SU-DHL-6 (cell line): ENCODE data around the gene ABCF1.

Source experiments
- EZH2phosphoT487 ChIP-seq: fragments of 200-600 bp; sonication (generic), shearing (Covaris generic); conservative IDR thresholded peaks from 2 replicates; pipeline ENCODE4 v1.6.1; 2018; ENCODE audit warnings: mild to moderate bottlenecking, antibody characterized with exemption, low read length, moderate library complexity, mixed read lengths
- TF ChIP-seq, protein P1 (sequence below): fragments of 200-600 bp; sonication (generic); IDR thresholded peaks from one replicate; pipeline ENCODE4 v1.5.1; 2017; ENCODE audit warnings: antibody characterized with exemption, mild to moderate bottlenecking, low read length, moderate library complexity; ENCODE audit not compliant: insufficient read depth, poor library complexity, severe bottlenecking

DNA sequence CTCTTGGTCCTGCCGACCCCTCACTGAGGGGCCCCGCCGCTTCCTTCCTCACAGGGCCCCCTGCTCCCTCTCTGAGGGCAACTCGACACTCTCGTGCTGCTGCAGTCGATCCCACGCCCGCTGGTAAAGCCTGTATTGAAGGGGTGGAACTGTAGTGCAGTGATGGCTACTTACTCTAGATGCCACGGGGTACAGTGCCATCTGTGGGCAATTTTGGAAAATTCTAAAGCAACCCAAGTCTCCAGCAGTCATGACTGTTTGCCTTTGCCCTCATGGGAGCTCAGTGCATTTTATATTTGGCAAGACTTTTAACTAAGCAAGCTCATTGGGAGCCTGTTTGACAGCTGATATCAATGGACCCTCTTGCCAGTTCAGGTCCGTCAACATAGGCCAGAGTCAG is 69.2 kb downstream of the ABCF1 start:
- TF ChIP-seq, protein P1, sequence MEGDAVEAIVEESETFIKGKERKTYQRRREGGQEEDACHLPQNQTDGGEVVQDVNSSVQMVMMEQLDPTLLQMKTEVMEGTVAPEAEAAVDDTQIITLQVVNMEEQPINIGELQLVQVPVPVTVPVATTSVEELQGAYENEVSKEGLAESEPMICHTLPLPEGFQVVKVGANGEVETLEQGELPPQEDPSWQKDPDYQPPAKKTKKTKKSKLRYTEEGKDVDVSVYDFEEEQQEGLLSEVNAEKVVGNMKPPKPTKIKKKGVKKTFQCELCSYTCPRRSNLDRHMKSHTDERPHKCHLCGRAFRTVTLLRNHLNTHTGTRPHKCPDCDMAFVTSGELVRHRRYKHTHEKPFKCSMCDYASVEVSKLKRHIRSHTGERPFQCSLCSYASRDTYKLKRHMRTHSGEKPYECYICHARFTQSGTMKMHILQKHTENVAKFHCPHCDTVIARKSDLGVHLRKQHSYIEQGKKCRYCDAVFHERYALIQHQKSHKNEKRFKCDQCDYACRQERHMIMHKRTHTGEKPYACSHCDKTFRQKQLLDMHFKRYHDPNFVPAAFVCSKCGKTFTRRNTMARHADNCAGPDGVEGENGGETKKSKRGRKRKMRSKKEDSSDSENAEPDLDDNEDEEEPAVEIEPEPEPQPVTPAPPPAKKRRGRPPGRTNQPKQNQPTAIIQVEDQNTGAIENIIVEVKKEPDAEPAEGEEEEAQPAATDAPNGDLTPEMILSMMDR: no peak
- no peak for TF ChIP-seq EZH2phosphoT487
